Upper lobe of left lung (tissue), 4 donors: ENCODE measurements around the gene DPP3.

Experiments
- CTCF ChIP-seq, 6 experiments: fragments of 450-650 bp in 4 of 6; fragments of 200-600 bp in 2 of 6; sonication (generic) in 2 of 6; IDR thresholded peaks; one replicate each; pipeline ENCODE4 v1.5.1; 2016 to 2019; ENCODE audit warnings: antibody characterized with exemption in 6 of 6
- POLR2A ChIP-seq, 4 donors: fragments of 450-650 bp; IDR thresholded peaks; one replicate each; pipeline ENCODE4 v1.5.1; 2016 to 2017; ENCODE audit warnings: antibody characterized with exemption in 4 of 4, mild to moderate bottlenecking in 2 of 4
- POLR2AphosphoS5 ChIP-seq, 2 donors: sonication (generic); formaldehyde crosslinking; IDR thresholded peaks; one replicate each; pipeline ENCODE4 v1.5.1; 2017; ENCODE audit warnings: antibody characterized with exemption in 2 of 2

GRCh38 chr11:66492161-66492865, 12.1 kb downstream of the DPP3 start:
- TF ChIP-seq POLR2A (IDR thresholded peaks at IDR 0.05) (no peak), CTCF (IDR thresholded peaks at IDR 0.05) (no peak), POLR2AphosphoS5 (IDR thresholded peaks at IDR 0.05) (no peak)
